Nephron progenitor cell (in vitro differentiated cells): Measurements from ENCODE around the gene GABRG3.

Source experiments
- DNase-seq: peaks from one replicate; pipeline ENCODE4 v3.0.0; 2021
- H3K27ac Mint-ChIP-seq: 2 replicates; pipeline ENCODE4 v1.8.0; 2021; ENCODE audit warnings: mild to moderate bottlenecking, moderate library complexity, mixed read lengths
- H3K27me3 Mint-ChIP-seq: 2 replicates; pipeline ENCODE4 v1.8.0; 2021; ENCODE audit warnings: mild to moderate bottlenecking, low read depth, mixed read lengths; ENCODE audit not compliant: poor library complexity
- H3K36me3 Mint-ChIP-seq: 2 replicates; pipeline ENCODE4 v1.8.0; 2021; ENCODE audit warnings: low read depth, mixed read lengths
- H3K4me1 Mint-ChIP-seq: 2 replicates; pipeline ENCODE4 v1.8.0; 2021; ENCODE audit warnings: mixed read lengths
- H3K4me3 Mint-ChIP-seq: 2 replicates; pipeline ENCODE4 v1.8.0; 2021; ENCODE audit warnings: mild to moderate bottlenecking, moderate library complexity, mixed read lengths
- H3K9me3 Mint-ChIP-seq: 2 replicates; pipeline ENCODE4 v1.8.0; 2021; ENCODE audit warnings: mild to moderate bottlenecking, moderate library complexity, mixed read lengths
- CTCF ChIP-seq: fragments of 200-600 bp; sonication (generic); IDR thresholded peaks from 2 replicates; pipeline ENCODE4 v1.5.0; 2021; ENCODE audit warnings: antibody characterized with exemption

Gene GABRG3

GRCh38 chr15:27464941-27465612, 494.1 kb downstream of the GABRG3 start:
- no peaks in the 10 kb centered on the region for H3K36me3 Mint-ChIP-seq
- peaks cover 14% of the 10 kb centered on the region for H3K4me1 Mint-ChIP-seq
- no peak overlapping the region for H3K4me3 Mint-ChIP-seq
- no peak for DNase-seq
- no peak overlapping the region for H3K27ac Mint-ChIP-seq
- H3K9me3 Mint-ChIP-seq = peaks cover 6% of the 10 kb centered on the region
- no peak for TF ChIP-seq CTCF
- peaks cover 2% of the 10 kb centered on the region for H3K27me3 Mint-ChIP-seq

- Mint-ChIP-seq H3K27ac (no peak overlapping the region), H3K36me3 (no peaks in the 10 kb centered on the region), H3K9me3 (peaks cover 5% of the 10 kb centered on the region), H3K4me3 (no peak overlapping the region), H3K4me1 (peaks cover 9% of the 10 kb centered on the region), H3K27me3 (peaks cover 6% of the 10 kb centered on the region)
- no peak for TF ChIP-seq CTCF
- no peak for DNase-seq
Measured at GRCh38 chr15:27466758-27467157, 495.8 kb downstream of the GABRG3 start.

DNA sequence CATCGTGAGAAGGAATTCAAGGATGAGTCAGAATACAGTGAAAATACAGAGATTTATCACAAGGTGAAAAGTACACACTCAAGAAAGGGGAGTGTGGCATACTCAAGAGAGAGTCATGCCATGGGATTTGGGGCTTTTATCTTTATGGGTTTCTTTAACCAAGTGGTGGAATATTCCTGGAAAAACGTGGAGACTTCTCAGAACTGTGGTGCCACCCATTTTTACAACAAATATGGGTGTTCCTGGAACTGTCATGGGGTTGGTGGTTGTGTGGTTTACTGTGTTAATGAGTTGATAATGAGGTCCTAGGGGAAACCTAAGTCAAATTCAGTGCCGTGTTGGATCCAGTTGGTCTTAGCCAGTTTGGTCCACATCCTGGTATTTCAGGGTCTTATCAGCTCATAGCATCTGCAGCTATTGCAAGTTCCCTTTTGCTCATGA, 497.2 kb downstream of the GABRG3 start:
- H3K27ac Mint-ChIP-seq = no peak overlapping the region
- TF ChIP-seq CTCF = no peak
- peaks cover 6% of the 10 kb centered on the region for H3K27me3 Mint-ChIP-seq
- H3K9me3 Mint-ChIP-seq = no peaks in the 10 kb centered on the region
- H3K4me3 Mint-ChIP-seq = no peak overlapping the region
- peaks cover 9% of the 10 kb centered on the region for H3K4me1 Mint-ChIP-seq
- no peaks in the 10 kb centered on the region for H3K36me3 Mint-ChIP-seq
- DNase-seq = no peak

GRCh38 chr15:27473845-27474244, 502.9 kb downstream of the GABRG3 start:
- Mint-ChIP-seq H3K27ac (no peak overlapping the region), H3K4me3 (no peak overlapping the region), H3K9me3 (no peaks in the 10 kb centered on the region), H3K36me3 (no peaks in the 10 kb centered on the region), H3K27me3 (peaks cover 6% of the 10 kb centered on the region), H3K4me1 (no peaks in the 10 kb centered on the region)
- no peak for TF ChIP-seq CTCF
- no peak for DNase-seq

GRCh38 chr15:27475395-27475794, 504.4 kb downstream of the GABRG3 start:
- no peak for DNase-seq
- TF ChIP-seq CTCF = no peak
- H3K36me3 Mint-ChIP-seq = no peaks in the 10 kb centered on the region
- H3K4me1 Mint-ChIP-seq = no peaks in the 10 kb centered on the region
- peaks cover 4% of the 10 kb centered on the region for H3K27me3 Mint-ChIP-seq
- no peak overlapping the region for H3K4me3 Mint-ChIP-seq
- H3K9me3 Mint-ChIP-seq = no peaks in the 10 kb centered on the region
- no peak overlapping the region for H3K27ac Mint-ChIP-seq
